ENCODE measurements around the gene CLIC5.

Gene CLIC5

DNA sequence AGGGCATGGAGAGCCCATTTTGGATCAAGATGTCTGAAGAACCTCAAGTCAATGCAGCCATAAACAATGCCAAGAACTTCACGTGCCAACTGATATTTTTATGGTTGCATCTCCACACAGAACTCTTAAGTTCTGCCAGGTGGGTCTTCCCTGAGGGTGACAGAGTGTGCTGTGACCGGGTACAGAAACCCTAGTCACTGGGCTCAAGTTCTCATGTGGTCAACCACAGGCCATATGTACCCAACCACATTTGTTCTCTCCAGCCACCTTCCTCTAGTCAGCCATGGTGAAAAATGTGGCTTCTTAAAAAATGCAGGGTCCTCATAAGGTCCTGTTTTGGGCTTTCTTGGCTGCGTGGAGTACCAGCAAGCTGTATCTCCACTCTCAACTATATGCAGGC lies 48.9 kb downstream of the CLIC5 start:
- ATAC-seq (peak; percentile 42), DNase-seq (no peak)
- no peaks in the 10 kb centered on the region for H3K27me3 Mint-ChIP-seq
- no peak overlapping the region for H3K27ac Mint-ChIP-seq
- no peak overlapping the region for H3K4me3 Mint-ChIP-seq
- peaks cover 5 to 17% of the 10 kb centered on the region in 2 donors for H3K9me3 Mint-ChIP-seq
- peaks cover 11% of the 10 kb centered on the region for H3K4me1 Mint-ChIP-seq

DNA sequence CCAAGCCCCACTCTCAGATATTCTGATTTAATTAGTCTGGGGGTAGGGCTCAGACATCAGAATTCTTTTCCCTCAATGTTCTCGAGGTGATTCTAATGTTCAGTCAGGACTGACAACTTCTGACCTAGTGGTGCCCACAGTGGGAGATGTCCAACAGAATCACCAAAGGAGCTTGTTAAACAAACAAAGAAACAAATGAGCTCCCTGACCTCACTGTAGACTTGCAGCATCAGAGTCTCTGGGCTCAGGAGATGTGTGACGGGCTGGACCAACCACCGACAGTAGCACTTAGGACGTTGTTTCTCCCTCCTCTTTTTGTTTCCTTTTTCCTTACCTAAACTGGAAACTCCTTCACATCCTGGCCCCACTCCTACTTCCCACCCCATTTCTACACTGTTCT lies 49.3 kb downstream of the CLIC5 start:
- Mint-ChIP-seq H3K27ac (no peak overlapping the region), H3K4me1 (peaks cover 11% of the 10 kb centered on the region), H3K4me3 (no peak overlapping the region), H3K27me3 (no peaks in the 10 kb centered on the region), H3K9me3 (peaks cover 5 to 17% of the 10 kb centered on the region in 2 donors)
- DNase-seq: no peak
- ATAC-seq: no peak

DNA sequence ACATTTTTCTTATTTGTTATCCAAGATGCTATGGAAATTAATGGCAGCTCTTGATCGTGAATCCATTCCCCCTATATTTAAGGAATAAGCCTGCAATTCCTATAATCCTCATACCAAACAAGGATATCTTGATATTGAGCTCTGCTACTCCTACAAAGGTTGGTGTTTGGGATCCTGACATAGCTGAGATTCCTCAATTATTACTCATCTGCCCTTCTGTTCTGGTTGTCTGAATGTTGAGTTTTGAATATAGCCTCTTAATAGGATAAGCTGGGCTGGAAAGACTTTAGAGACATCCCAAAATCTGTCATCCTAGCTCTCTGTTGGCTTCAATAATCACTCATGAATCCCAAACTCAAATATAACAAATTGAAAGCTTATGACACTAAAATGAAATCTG lies 49.9 kb downstream of the CLIC5 start:
- DNase-seq (no peak), ATAC-seq (no peak)
- Mint-ChIP-seq H3K27me3 (no peaks in the 10 kb centered on the region), H3K4me3 (no peak overlapping the region), H3K4me1 (peaks cover 10% of the 10 kb centered on the region), H3K9me3 (peaks cover 5 to 17% of the 10 kb centered on the region in 2 donors), H3K27ac (no peak overlapping the region)

DNA sequence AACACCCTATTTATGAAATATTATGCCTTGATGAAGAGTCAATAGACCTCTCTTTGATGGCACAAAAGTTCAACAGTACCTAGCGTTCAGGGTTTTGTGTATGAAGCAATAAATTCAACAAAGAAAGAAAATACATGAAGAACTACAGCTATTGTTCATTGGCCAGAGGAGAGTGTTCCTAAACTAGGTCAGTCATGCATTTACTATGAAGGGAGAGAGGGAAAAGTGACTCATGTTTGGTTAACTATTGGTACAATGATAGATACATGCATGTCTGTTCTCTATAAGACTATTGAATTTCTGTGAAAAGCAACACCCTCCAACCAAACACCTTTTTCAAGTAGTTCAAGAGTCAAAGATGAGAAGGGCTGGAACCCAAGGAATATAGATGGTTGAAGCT lies 50.7 kb downstream of the CLIC5 start:
- ATAC-seq: no peak
- Mint-ChIP-seq H3K4me3 (no peak overlapping the region), H3K4me1 (peaks cover 3% of the 10 kb centered on the region)

DNA sequence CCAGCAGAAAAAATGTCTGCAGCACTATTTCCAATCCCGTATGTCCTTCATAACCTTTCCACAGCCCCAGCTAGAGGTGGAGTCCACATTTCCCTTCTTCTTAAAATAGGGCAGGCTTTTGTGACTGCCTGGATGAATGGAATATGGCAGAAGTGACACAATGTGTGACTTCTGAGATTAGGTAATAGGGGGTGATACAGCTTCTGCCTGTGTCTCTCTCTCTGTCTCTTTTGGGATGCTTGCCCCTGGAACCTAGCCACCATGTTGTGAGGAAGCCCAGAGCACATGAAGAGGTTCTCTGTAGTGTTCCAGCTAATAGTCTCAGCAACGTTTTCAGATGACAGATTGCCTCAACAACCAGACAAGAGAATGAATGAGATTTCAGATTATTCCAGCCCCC lies 51.4 kb downstream of the CLIC5 start:
- Mint-ChIP-seq H3K27me3 (no peaks in the 10 kb centered on the region), H3K9me3 (peaks cover 5 to 17% of the 10 kb centered on the region in 2 donors), H3K27ac (no peak overlapping the region), H3K4me3 (no peak overlapping the region), H3K4me1 (no peaks in the 10 kb centered on the region)
- ATAC-seq (no peak), DNase-seq (no peak)

More for the DNA sequence above, 50.7 kb downstream of the CLIC5 start:
- Mint-ChIP-seq H3K9me3 (peaks cover 5 to 17% of the 10 kb centered on the region in 2 donors), H3K27me3 (no peaks in the 10 kb centered on the region), H3K27ac (no peak overlapping the region)
- DNase-seq: no peak

DNA sequence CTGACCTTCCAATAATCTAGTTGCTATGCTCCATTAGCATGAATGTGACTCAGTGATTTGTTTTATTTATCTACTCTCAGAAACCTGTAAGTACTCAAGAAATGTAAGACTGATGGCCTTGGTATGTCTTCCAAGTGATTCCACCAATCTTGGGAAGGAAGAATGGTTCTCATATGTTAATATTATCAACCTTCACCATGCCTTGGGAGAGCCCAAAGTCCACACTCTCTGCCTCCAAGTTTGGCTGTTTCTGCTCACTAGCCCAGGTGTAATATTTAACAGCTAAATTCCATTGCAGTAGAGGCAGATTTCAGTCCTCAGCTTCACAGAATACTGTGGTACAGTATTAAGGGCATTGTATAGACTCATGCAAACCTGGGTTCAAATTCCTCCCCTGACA lies 51.8 kb downstream of the CLIC5 start:
- H3K4me3 Mint-ChIP-seq: no peak overlapping the region
- DNase-seq (no peak), ATAC-seq (no peak)
- H3K27ac Mint-ChIP-seq: no peak overlapping the region
- H3K9me3 Mint-ChIP-seq: peaks cover 5 to 17% of the 10 kb centered on the region in 2 donors
- no peaks in the 10 kb centered on the region for H3K27me3 Mint-ChIP-seq
- H3K4me1 Mint-ChIP-seq: no peaks in the 10 kb centered on the region

DNA sequence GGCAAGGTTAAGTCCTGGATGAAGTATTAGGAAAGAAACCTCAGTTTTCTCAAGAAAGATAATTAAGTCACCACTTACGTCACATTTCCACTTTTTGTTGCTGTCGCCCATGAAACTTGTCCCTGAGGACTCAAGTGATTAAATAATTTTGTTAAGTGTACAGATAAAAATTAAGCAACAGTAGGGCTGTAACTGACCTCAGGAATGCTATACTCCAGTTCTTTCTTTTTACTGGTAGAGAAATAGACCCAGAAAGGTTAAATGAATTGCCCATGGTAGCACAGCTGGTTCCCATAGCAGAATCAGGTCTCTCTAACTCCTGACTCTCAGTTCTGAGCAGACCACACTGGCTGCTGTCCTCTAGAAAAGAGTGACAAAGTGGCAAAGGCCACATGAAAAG lies 54.5 kb downstream of the CLIC5 start:
- Mint-ChIP-seq H3K4me1 (no peaks in the 10 kb centered on the region), H3K27me3 (no peaks in the 10 kb centered on the region), H3K27ac (no peak overlapping the region), H3K9me3 (peaks cover 5 to 7% of the 10 kb centered on the region in 2 donors), H3K4me3 (no peak overlapping the region)
- DNase-seq (no peak), ATAC-seq (no peak)

DNA sequence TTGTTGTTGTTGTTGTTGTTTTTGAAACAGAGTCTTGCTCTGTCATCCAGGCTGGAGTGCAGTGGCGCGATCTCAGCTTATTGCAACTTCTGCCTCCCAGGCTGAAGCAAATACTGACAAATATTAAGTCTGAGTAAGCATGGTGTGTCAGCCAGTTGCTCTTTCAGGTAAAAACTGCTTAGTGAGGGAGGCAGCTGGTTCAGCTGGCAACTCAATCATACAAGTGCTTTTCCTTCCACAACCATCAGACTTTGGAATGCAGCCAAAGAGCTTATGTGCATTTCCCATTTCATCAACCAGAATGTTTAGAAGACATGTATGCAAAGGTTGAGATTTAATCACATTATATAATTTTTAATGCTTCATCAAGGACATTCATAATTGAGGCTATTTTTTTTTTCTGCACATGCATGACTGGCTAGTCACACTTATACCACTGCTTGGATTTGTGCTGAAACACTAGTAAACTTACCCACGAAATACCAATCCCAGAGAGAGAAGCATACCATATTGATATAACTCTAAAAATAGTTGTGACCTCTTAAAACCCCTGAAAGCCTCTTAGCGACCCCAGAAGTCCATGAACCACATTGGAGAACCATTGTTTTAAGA lies 56.0 kb downstream of the CLIC5 start:
- Mint-ChIP-seq H3K4me3 (no peak overlapping the region), H3K27me3 (no peaks in the 10 kb centered on the region), H3K27ac (no peak overlapping the region), H3K9me3 (peaks cover 5 to 7% of the 10 kb centered on the region in 2 donors), H3K4me1 (no peaks in the 10 kb centered on the region)
- ATAC-seq (no peak), DNase-seq (no peak)

DNA sequence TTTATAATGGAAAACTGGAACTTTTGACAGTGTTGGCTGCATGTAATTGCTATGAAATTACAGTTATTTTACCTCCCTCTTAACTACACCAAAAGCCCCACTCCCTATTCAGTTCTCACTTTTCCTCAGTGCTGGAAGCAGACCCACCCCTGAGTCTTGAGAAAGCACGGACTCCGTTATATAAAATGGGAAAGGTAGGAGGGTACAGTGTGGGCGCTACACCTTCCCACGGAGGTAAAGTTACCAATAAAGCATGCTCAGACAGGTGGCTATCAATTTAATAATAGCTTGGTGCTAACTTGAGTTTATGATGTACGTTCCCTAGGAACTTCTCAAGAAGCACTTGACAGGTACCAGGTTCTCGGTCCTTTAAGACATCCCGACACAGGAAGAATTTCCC lies 59.0 kb downstream of the CLIC5 start:
- Mint-ChIP-seq H3K4me1 (no peaks in the 10 kb centered on the region), H3K27ac (no peak overlapping the region), H3K9me3 (no peaks in the 10 kb centered on the region), H3K4me3 (no peak overlapping the region), H3K27me3 (no peaks in the 10 kb centered on the region)
- no peak for DNase-seq
- ATAC-seq: no peak

DNA sequence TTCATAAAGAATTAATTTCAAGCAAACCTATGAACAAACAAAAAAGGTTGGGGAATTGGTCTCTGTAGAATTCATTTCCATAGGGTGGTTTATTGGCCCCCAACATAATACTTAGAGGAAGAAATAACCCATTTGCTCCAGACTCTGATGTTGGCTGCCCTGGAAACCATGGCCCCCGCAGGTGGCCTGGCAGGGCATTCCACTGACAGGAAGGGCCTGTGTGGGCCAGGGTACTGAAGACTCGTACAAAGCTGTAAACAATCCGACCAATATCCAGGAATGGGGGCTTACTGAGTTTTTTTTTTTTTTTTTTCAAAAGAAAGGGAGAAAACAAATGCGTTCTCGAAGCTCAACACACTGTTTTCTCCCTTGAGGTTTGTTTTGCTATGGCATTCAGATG lies 59.5 kb downstream of the CLIC5 start:
- H3K27me3 Mint-ChIP-seq: no peaks in the 10 kb centered on the region
- no peak overlapping the region for H3K4me3 Mint-ChIP-seq
- H3K9me3 Mint-ChIP-seq: no peaks in the 10 kb centered on the region
- no peaks in the 10 kb centered on the region for H3K4me1 Mint-ChIP-seq
- no peak overlapping the region for H3K27ac Mint-ChIP-seq
- ATAC-seq (no peak), DNase-seq (no peak)

DNA sequence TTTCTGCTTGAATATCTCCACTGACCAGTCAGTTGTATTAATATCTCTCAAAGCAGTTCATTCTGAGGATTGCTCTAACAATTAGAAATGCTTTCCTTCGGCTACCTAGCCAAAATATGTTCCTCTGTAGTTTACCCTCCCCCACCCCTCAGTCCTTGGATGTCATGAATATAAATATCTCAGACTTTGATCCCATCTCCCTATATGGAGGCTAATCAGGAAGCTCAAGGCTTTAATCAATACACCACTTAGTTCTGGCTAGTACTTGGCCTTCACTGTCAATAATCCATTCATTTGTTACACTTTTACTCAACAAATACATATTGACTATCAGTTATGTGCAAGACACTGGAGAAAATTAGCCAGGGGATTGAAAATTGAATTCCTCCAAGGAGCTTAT lies 60.1 kb downstream of the CLIC5 start:
- Mint-ChIP-seq H3K9me3 (no peaks in the 10 kb centered on the region), H3K27me3 (no peaks in the 10 kb centered on the region), H3K4me1 (no peaks in the 10 kb centered on the region), H3K4me3 (no peak overlapping the region), H3K27ac (no peak overlapping the region)
- no peak for ATAC-seq
- DNase-seq: no peak

DNA sequence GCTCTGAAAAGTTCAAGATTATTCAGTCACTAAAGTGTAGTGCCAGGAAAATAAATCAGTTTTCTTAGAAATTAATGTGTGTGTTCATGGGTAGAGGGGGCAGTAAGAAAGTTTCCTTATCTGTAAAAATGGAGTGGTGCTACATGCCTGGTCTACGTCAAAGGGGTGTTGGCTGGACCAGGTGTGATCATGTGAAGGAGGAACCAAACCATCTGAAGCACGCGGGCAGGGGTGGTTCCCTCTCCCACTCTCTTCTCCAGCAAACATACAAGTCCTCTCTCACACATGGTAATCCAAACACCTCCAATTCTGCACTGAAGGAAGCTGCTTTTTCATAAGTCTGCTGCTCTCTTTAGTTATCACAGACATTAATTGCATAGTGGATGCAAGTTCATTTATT lies 63.1 kb downstream of the CLIC5 start:
- no peak for DNase-seq
- no peaks in the 10 kb centered on the region for H3K9me3 Mint-ChIP-seq
- H3K4me3 Mint-ChIP-seq: no peak overlapping the region
- ATAC-seq: no peak
- no peaks in the 10 kb centered on the region for H3K27me3 Mint-ChIP-seq
- no peaks in the 10 kb centered on the region for H3K4me1 Mint-ChIP-seq
- no peak overlapping the region for H3K27ac Mint-ChIP-seq

DNA sequence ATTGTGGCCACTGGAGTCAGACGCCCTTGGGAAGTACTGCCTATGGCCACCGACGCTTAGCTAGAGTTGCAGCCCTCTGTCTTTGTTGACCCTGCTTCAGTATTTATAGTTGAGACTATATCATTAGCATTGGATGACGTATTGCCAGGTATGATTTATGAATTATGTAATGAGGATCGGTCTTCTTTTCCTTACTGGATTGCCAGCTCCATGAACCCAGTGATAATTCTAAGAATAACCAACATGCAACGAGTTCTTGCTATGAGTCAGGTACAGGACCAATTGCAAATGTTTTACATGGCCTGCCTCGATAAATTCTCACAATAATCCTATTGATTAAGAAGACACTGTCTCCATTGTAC lies 63.5 kb downstream of the CLIC5 start:
- Mint-ChIP-seq H3K27ac (no peak overlapping the region), H3K4me3 (no peak overlapping the region), H3K9me3 (no peaks in the 10 kb centered on the region), H3K4me1 (no peaks in the 10 kb centered on the region), H3K27me3 (no peaks in the 10 kb centered on the region)
- DNase-seq (no peak), ATAC-seq (no peak)

DNA sequence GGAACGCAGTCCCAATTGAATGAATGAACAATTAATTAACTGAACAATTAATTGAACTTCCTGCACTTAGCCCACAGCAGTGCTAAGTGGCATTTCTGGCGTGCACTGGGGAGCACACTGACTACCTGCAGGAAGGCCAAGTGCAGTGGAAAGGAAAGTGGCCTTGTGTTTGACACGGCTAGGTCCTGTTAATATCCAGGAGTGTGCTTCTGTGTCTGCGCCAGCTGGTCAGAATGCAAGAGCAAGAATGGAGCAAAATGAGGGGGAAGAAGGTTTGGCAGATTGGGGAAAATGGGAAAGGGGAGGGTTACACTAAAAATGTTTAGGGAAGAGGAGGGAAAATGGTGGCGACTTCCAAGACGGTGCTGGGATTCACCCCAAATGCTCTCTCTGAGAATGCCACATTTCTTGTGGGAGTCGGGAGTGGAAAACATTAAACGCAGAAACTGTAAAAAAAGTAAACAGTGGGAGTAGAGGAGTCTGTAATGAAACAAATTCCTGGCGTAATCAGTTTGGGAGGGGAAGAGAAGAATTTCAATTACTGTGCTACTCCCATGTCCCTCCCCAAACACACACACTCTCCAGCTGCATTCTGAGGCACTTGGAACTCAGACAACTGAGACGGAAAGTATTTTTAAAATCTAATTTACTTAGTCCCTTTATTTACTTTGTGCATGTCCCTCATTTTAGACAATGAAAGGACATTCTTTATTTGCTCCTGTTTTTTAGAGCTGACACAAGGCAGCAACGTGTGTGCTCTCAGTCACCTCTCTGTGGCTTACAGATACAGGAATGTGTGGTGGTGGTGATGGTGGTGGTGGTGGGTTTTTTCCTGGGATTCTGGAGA lies 64.1 kb downstream of the CLIC5 start:
- Mint-ChIP-seq H3K9me3 (no peaks in the 10 kb centered on the region), H3K27ac (no peak overlapping the region), H3K4me1 (no peaks in the 10 kb centered on the region), H3K27me3 (no peaks in the 10 kb centered on the region), H3K4me3 (no peak overlapping the region)
- no peak for ATAC-seq
- DNase-seq: no peak

DNA sequence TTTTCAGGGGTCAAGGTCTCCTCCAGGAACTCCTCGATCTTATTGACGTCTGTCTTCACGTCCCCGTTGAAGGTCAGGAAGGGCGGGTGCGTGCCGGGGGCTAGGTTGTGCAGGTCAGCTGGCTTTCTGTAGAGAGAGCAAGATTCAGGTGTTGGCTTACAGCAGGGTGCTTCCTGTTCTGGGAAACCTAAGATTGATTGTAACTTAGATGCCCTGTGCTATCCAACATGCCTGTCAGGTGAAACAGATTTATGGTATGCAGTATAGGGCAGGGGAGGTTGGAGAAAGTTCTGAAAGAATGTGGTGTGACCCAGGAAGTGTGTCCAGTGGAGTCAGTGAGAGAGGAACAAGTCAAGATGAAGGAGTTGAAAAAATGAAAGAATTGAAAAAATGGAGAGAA lies 66.4 kb downstream of the CLIC5 start:
- no peaks in the 10 kb centered on the region for H3K9me3 Mint-ChIP-seq
- H3K4me3 Mint-ChIP-seq: no peak overlapping the region
- H3K27ac Mint-ChIP-seq: no peak overlapping the region
- no peak for ATAC-seq
- no peak for DNase-seq
- H3K4me1 Mint-ChIP-seq: no peaks in the 10 kb centered on the region
- H3K27me3 Mint-ChIP-seq: no peaks in the 10 kb centered on the region

DNA sequence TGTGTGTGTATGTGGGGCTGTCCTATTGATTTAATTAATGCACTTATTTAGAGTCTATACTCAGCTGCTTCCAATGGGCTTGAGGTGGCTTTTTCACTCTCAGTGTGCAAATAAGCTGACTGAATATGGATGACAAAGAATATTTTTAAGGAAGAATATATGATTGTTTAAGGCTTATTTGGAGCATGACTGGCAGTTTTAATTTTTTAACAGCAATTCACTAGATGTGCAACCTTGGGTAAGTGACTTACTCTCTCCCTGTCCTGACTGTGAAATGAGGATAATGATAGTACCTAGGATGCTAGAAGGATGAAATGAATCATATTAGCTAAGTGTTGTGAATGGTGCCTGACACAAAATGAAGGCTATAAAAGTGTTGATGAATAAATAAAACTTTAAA lies 67.9 kb downstream of the CLIC5 start:
- no peaks in the 10 kb centered on the region for H3K4me1 Mint-ChIP-seq
- no peak overlapping the region for H3K4me3 Mint-ChIP-seq
- ATAC-seq (no peak), DNase-seq (no peak)
- no peak overlapping the region for H3K27ac Mint-ChIP-seq
- no peaks in the 10 kb centered on the region for H3K27me3 Mint-ChIP-seq
- no peaks in the 10 kb centered on the region for H3K9me3 Mint-ChIP-seq

DNA sequence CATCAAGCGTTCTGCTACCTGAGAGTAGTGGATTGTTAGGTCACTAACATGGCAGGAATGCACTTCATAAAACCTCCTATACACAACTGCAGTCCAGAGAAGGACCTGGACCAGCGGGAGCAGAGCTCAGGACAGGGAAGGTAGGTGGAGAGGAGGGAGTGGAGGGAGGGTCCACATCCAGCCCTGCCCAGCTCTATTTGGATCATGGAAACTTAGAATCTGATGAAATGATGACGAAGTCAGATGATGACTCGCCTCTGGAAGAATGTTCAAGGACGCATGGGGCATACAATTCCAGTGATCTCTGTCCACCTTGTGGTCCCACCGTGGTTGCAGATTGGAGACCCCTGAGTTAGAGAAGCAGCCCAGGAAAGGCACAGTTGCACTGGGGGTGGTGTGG lies 68.8 kb downstream of the CLIC5 start:
- Mint-ChIP-seq H3K9me3 (no peaks in the 10 kb centered on the region), H3K4me3 (no peak overlapping the region), H3K27ac (peak overlapping the region in 1 of 2 donors; percentile 43), H3K4me1 (no peaks in the 10 kb centered on the region), H3K27me3 (no peaks in the 10 kb centered on the region)
- no peak for ATAC-seq
- no peak for DNase-seq

Data from stimulated activated naive CD8-positive, alpha-beta T cell treated with anti-CD3 and anti-CD28 coated beads, Interleukin-15, amount 100 ng/mL, for 72 hours (primary cell).